Smooth muscle cell of the brain vasculature (primary cell): Measurements from ENCODE around the gene MYO10.

Experiments used
- DNase-seq: peaks from one replicate; pipeline ENCODE4 v3.0.0-alpha.2; 2012; ENCODE audit warnings: low read depth, low spot score

The MYO10 gene

DNA sequence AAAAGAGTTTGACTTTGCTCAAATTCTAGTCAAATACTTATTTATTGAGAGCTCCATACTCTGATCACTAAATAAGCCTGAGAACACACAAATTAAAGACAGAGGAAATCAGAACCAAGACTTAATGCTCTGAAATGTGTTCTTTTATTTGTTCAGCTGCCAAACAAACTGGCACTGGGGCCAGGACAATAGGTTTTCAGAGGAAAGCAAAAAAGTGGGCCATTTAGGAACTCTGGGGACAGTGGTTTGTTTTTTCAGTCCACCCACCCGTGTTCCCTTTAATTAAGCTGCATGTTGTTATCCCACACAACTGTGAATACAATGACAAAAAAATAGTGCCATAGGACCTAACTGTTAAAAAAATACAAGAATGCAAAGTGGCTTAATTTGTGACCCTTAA is 223.9 kb downstream of the MYO10 start:
- no peak for DNase-seq

DNA sequence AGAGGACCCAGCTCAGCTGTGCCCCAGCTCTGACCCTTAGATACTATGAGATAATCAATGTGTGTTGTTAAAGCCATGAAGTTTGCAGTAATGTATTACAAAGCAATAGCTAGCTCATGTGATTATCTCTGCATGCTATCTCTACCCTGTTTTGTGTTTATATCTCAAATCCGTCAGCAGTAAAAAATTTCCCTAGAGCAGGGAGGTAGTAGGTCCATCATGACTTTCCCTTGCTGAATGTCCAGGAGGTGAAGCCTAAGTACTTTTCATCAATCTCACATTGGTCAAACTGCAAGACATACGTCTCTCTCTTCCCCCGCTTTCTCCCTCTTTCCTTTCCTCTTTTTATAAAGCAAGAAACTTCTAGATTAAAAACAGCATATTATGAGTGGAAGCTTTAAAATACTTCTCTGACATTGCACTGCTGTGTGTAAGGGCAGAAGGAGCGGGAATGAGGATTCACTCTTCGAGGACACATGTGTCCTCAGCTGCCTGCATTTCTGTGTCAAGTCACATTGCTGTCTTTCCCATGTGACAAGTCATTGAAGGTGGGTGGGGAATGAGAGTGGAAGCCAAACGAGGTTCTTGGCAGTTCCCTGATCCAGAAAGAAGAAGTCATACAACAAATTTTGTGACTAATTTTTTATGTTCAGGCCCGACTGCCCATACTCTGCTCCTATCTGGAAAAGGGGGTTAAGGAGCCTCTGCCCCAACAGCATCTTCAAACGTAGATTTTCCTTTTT is 226.2 kb downstream of the MYO10 start:
- DNase-seq: no peak

DNA sequence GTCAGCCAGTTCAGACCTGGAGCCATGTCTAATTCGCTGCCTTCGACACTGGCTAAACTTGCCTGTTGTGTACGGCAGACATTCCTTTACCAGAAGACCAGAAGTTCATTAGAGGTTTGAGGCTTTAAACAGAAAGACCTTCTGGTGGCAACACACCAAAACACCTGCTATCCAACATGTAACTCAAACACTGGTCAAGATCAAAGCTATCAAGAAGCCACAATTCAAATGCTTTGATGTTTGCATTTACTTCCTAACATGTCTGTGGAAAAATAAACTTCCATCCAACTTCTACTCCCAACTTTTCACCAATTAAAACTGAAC is 228.3 kb downstream of the MYO10 start:
- DNase-seq: no peak

DNA sequence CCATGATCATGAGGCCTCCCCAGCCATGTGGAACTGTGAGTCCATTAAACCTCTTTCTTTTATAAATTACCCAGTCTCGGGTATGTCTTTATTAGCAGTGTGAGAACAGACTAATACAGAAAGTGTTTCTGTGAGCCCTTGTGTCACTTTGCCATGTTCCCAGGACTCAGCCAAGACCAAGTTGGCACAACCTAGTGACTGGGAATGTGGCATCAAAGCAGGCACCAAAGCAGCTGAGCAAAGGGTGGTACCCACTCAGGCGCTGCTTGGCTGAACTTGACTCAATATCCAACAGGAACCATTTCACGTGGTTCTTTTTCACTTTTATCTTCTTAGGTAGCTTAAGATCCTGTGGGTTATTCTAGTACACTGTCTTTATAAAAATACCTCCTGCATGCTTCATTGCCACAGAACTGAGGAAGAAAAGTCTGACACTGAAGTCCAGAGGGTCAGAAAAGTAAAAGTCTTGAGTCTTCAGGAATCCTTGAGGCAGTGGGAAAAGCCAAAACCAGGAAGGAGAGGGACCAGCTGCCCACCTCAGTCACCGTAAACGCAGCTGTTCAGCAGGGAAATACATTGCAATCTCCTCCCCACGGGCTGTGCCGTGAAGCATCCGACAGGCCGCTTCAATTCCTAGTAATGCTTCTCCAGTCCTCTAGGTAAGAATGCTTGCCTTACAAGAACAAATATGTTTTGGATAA is 228.8 kb downstream of the MYO10 start:
- no peak for DNase-seq

DNA sequence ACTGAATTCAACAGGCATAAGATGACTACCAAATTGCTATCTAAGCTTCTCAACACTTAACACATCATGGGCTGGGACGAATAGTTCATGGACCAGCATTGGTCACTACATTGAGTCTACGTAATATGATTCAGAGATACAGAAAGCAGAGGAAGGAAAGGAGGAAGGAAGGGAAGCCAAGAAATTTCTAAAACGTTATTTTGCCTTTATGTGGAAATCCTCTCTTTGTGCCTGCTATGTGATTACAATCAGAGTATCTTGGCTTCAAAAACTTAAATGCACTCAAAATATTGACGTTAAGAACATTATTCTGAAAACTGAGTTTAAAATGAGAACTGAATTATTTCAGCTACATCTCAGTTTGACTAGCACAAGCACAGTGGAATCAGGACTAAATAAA is 231.1 kb downstream of the MYO10 start:
- no peak for DNase-seq

DNA sequence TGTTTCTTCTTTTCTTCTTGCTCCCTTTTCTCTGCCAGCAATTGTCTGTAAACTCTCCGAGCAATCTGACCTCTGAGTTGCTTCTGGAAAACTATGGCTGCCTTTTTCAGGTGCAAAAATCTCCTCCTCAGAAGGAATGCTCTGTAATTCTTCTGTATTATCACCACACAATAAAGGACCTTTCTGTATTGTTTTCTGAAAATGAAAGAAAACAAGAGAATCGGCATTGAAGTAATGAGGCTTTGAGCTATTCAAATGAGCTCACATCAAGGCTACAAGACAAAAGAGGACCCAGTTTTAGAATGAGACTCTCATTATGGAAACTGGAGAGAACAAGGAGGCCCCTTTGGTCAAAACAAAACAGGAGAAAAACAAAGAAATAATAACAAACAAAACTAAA is 233.1 kb downstream of the MYO10 start:
- DNase-seq: no peak

DNA sequence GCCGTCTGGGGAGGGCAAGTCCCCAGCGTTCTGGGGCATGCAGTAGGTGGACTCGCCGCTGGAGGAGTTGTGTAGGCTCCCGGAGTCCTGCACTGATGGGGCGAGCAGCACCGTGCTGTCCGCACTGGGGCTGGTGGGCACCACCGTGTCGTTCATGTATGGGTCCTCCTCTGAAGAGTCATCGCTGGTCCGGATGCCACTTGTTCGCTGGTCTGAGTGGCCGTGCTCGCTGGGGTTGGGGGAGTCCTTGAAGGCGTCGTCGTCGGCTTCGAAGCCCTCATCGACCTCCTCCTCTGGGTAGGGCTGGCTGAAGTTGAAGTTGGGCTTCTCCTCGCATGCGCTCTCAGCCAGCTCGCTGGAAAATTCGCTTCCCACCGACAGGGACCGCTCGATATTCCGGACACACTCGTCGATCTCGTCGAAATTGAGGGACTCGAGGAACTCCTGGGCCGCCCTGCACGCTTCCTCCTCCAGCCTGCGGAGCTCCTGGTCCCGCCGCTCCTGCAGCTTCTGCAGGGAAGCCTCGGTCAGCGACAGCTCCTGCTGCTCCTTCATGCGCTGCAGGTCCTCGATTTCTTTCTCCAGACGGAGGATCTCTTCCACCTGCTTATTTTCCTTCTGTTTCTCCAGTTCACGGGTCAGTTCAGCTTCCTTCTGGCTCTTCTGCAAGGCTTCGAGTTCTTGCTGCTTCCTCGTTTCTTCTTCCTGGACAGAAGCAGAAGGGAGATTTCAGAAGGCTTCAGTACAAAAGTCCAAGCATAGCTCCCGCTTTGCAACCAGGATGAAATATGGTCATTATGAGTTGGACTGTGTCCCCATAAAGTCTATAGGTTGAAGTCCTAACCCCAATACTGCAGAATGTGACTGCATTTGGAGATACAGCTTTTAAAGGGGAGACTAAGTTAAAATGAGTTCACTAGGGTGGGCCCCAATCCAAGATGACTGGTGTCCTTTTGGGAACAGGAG is 234.7 kb downstream of the MYO10 start:
- DNase-seq: no peak

DNA sequence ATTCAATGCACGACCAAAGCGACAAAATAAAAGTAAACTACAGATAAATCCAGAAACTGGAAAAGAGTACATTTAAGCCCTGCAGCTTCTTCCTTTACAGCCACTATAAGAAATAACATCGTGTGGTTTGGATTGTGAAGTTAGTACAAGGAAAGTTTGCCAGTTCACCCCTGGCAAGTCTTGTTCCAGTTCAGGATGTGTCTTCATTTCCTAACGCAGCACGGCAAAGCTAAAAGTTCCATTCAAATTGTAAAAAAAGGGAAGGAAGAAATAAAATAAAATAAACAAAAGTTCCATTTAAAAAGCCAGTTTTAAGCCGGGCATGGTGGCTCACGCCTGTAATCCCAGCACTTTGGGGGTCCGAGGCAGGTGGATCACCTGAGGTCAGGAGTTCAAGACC is 236.0 kb downstream of the MYO10 start:
- DNase-seq: no peak

DNA sequence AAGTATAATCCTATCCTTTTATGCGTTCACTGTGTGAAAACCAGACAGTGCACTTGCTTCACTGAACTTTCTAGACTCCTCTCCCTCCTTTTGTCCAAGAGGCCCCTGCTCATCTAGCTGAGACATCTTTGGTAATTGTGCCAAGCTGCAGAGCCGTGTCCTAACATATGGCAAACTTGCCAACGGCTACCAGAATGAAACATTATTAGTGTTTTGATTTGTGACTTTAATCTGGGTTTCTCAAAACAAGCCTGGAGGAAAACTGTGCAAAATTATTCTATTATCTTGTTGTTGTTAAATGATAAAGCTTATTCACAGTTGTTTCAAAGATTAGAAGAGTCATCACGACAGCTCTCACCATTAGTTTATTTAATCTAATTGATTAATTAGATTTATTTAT is 240.3 kb downstream of the MYO10 start:
- DNase-seq: no peak

DNA sequence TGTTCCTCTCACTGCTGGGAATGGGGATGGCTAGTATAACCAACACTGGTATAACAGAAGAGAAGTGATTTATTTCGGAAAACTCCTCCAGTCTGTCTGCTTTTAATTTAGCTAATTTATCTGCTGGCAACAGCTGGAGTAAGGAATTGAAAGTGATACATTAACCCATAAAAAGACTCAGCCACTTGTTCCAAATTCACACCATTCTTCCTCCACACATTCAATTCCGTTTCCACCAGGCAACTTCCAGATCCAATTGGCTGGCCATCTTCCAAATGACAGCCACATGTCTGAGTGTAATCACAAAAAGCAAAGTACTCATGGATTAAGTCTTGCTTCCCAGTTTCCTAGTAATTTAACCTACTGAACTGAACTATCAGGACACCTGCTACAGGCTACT is 242.2 kb downstream of the MYO10 start:
- no peak for DNase-seq

DNA sequence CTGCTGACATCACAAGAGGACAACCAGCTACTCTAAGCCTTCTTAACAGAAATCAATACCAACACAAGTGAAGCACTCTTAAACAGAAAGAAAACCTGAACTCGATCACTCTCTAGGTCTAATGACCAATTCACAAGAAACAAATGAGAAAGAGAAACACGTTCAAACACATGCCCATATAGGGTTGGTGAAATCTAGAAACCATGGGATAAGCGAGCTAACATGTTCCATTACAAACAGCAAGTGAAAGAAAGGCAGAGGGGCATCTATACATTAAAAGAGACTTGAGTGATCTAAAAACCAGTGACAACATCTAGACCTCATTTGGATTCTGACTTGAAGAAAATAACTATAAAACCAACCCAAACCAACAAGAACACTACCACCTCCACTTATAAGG is 244.4 kb downstream of the MYO10 start:
- no peak for DNase-seq

DNA sequence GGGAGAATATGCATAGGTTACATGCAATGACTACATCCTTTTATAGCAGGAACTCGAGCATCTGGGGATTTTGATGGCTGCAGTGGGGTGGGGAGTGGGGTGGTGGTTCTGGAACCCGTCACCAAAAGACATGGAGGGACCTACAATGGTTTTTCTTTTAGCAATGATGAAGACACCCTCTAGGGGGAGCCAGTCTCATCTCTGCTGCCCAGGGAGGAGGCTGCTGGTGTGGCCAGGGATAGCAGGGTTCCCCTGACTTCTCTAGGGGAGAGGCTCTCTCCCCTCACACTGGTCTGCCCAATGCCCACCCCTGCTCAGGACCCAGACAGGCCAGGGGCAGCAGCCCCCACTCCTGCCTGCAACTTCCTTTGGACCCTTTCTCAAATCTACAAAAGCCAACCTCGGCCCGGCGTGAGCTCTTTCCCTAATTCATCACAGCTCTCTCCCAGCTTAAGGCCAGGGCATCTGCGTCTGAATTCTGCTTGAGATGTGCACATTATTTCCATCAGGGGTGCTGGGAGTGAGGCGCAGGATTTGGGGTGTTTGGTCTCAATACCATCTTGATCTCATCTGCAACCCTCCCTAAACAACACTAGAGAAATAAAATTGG is 245.7 kb downstream of the MYO10 start:
- no peak for DNase-seq

DNA sequence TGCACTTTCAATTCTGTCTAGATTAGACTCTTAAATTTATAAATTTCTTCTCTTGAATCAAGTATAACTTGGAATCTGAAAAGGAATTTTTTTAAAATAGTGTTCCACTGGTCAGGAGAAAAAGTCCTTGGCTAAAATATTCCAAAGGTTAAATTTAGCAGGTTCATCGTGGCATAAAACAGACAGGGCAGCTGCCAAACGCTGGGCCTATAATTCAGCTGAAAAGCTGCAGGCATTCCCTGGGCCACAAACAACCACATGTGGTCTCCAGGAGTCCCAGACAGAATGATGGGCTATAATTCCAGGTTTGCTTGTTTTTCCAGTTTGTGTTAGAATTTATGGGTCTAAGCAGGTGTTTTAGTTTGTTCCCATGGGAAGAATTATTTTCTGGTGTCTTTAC is 248.2 kb downstream of the MYO10 start:
- no peak for DNase-seq

DNA sequence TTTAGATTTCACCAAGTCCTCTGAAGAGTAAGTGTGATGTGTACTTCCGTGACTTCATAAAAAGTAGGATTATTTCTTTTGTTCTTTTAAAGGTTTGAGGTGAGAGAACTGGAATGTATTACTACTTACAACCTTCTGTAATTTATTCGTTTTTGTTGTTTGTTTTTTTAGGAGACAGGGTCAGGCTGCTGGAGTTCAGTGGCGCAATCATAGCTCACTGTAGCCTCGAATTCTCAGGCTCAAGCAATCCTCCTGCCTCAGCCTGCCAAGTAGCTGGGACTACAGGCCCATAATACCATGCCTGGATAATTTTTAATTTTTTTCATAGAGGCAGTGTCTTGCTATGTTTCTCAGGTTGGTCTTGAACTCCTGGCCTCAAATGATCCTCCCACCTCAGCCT is 251.0 kb downstream of the MYO10 start:
- no peak for DNase-seq

DNA sequence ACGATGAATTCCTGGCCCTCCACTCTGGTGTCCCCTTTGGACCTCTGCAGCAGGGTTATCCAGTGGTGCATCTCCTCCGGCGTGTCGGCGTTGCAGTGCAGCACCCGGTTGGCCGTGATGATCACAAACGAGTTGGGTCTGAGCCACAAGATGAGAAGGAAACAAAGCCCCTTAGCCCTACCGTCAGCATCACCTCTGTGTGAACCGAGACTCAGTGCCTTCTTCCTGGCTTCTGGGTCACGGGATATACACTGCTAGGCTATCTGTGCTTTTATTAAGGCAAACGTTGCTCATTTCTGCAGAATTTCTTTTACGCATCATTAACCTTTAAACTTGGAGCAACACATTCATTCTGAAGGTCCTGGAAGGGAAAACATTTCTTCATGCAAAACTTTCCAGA is 254.2 kb downstream of the MYO10 start:
- DNase-seq: no peak

DNA sequence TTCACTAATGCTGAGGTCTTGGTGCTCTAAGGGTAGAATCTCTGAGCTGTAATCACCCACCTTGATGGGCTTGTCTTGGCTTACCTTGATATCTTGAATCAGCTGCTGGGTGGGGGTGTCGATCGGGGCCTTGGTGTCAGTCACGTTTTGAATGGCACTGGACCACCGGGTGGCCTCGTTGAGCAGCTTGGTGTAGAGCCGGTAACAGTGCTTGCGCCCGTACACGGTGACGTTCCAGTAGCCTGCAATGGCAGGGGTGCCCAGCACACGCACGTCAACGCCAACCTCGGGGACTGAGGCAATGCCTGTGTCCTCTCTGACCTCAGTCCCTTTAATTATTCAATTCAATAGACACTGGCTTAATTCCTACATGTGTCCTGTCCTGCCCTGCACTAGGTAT is 256.2 kb downstream of the MYO10 start:
- no peak for DNase-seq

DNA sequence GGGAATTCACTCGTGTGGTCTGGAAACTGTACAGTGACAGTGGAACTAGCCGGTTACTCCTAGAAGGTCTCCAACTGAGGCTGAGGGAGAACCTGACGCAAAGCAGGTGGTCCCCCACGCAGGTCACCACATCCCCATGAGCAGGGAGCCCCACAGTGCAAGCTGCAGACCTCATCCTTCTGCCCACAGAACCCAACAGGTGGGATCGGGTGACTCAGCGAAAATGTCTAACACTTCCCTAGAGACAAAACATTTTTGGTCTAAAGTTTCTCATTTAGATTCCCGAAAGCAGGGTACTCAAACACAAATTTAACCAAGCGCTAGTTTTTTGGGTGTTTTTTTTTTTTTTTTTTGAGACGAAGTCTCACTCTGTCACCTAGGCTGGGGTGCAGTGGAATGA is 256.9 kb downstream of the MYO10 start:
- no peak for DNase-seq

DNA sequence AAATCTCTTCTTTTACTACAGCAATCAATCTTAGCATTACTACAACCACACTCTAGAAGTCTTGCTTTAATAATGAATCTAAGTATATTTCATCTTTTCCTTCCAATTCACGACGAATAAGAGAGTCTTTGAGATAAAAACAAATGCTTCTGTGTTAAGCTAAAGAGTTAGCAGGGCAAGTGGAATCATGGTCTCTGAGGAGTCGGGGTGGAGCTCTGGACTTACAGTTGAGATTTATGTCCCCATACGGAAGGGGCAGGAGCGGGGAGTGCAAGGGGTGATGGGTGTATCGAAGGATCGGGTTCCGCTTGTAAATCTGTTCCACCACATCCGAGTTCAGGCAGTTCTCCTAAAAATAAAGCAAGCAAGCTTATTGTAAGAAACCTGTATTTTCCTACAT is 260.3 kb downstream of the MYO10 start:
- no peak for DNase-seq

DNA sequence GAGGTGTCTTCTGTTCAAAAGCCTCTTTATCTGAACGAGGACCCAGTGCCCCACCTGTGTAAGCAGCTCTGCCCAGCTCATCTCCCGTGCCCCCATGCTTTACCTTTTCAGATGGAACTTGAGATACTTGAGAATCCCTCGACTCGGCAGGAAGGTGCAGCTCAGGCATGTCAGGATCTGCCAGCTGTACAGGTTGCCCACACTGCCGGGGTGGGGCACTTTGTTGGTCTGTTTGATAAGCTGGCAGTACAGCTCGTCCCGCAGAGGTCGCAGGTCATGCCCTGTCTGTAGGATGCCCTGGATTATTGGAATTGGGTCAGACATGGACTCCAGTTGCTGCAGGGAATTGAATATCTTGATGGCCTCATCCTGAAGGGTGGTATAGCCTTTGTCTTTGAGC is 261.3 kb downstream of the MYO10 start:
- no peak for DNase-seq

DNA sequence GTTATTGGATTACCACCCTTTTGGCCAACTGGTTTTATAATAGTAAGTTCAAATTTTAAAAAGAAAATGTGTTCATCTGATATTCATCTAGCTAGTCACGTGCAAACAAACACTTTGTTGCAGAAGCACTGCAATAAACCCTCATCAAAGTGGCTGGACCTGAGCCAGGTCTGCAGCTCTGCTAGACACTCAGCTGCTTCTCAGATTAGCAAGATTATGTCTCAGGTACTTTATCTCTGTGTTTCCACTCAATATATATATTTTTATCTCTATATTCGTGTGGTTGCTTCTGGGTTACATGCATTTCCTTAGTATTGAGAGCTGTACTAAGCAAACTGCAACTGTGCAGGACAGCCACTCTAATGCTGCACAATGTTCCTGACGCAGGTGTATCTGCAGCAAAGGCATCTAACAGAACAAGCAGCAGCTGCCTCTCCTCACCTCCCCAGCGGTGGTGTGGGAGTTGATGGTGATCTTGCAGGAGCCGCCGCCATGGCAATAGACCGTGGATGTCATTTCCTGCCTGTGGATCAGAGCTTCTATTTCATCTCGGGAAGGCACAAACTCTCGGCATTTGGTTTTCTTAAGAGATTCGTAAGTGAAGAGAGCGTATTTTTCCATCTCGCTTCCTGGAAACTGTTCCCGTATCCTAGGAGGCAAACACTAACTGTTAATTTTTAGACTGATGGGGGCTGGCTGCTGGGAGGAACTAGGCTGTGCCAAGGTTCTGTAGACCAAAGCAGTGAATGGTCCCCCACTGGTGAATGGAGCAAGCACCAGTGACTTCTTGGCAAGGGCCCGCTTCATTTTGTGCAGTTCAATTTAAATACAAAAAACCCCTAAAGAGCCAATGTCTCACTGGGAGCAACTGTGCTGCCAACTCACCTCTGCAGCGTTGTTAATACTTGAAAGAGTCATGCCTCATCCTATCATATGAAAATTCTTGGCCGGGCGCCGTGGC is 262.6 kb downstream of the MYO10 start:
- DNase-seq: no peak

DNA sequence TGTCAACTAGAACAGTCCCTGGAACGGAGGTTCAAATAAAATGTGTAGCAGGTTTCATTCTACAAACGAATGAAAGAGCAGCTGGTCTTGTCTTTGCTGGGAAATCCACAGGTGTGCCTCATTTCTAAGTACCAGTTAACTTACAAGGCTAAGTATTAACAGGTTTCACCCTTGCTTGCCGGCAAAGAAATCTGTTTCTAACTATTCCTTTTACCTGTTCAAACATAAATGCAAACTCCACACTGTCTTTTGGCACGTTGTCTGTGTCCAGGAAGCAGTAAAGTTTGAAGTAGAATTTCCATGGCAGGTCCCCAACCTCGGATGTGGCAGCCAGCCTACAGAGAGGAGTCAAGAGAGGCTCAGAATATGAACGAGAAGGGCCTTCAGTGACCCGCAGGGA is 264.9 kb downstream of the MYO10 start:
- no peak for DNase-seq
